Lower leg skin (tissue), 3 donors: ENCODE data around the gene ASTN1.

Source experiments
- CTCF ChIP-seq, 3 donors: fragments of 450-650 bp; IDR thresholded peaks; one replicate each; pipeline ENCODE4 v1.5.1; 2016; ENCODE audit warnings: antibody characterized with exemption in 3 of 3, mild to moderate bottlenecking in 3 of 3, moderate library complexity in 2 of 3
- POLR2A ChIP-seq, 2 donors: fragments of 450-650 bp; IDR thresholded peaks; one replicate each; pipeline ENCODE4 v1.6.1; 2016 to 2017; ENCODE audit warnings: antibody characterized with exemption in 2 of 2, mild to moderate bottlenecking in 1 of 2, moderate library complexity in 1 of 2

- TF ChIP-seq POLR2A (IDR thresholded peaks at IDR 0.05) = no peak
- no peak for TF ChIP-seq CTCF (IDR thresholded peaks at IDR 0.05)
These were observed 325.3 kb downstream of the ASTN1 start for GRCh38 chr1:176839216-176839615.
